Measurements from ENCODE around the gene HES2.
"Not testable (repeated sequence)": the region's sequence is repeated elsewhere in the genome, so short reads cannot be mapped to it uniquely, and the experiment has no call there.

Gene HES2

DNA sequence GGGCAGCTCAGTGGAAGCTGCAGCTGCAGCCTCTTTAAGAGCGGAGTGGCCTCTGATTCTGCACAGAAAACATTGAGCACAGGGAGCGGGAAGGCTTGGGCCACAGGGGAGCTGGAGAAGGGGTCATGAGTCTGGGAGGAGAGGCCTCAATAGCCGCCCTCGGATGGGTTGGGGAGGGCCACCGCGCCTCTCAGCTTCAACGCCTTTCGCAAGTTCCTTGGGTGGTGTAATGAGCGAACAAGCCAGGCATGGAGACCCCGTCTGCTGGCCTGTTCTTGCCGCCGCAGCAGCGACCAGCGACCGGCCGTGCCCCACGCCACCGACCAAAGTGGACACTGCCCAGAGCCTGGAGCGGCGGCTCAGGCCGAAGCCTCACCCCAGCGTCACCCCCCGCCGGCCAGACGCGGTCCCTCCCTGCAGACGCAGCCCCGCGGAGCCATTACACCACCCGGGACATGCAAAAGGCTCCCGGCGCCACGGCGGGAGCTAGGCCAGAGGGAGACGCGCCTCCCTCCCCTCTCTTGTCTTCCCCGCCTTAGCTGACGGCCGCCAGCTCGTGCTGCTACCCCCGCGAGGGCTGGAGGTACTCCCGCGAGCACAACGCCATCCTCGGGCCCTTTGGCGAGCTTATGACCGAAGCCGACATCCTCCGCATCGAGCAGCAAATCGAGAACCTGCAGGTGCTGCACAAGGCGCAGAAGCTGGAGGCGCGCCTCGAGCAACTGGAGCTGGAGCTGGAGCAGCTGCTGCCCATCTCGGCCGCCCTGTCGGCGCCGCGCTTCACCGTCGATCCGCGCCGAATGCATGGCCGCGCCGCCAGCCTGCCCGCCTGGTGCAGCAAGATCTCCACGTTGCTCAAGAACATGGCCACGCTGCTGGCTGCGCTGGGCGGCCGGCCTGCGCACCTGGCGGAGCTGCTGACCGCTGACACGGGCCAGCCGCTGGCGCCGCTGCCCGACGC, 34.5 kb upstream of the HES2 start:
- not testable (repeated sequence) for DNase-seq (ENCODE audit: low read depth)

DNA sequence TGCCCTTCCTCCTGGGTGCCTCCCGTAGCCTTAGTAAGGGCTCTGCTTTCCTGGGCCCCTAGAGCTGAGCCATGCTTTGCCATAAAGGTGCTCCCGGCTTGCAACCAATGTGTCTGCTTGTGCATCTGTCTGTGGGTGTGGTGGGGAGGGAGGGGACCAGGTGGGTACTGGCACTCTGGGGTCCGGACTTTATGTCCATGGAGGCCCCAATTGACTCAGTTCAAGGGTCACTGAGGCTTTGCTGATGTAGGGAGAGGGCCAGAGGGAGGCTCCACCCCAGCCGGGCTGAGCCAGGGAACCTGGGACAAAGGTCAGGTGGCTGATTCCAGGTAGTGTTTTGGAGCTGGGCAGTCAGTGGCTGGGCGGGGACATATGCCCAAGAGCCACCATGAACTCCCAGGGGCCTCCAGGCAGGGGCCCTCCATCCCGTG, 31.2 kb upstream of the HES2 start:
- no peak for DNase-seq (ENCODE audit: low read depth)

- DNase-seq (ENCODE audit: low read depth) = not testable (repeated sequence)
Observed at GRCh38 chr1:6450486-6450885, 30.8 kb upstream of the HES2 start.

DNA sequence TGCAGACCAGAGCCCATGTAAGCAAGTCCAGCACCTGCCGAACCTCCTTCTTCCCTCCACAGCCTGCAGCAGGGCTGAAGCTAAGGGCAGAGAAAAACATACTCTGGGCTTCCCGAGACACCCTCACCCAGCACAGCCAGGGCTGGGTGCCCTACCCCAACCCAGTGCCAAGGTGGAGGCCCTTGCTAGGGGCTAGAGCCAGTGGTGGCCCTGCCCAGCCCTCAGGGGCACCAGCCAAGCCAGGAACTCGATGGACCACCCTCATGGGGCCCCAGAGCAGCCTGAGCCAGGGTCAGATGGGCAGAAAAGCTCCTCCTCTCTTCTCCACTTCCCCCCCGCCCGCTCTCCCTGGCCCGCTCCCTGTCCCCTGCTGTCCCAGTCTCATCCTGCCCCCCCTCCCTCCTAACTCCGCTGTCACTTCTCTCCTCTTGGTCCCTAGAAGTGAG, 30.3 kb upstream of the HES2 start:
- DNase-seq (ENCODE audit: low read depth) = no peak

GRCh38 chr1:6448749-6449631, 29.3 kb upstream of the HES2 start:
- DNase-seq (ENCODE audit: low read depth) = no peak

DNA sequence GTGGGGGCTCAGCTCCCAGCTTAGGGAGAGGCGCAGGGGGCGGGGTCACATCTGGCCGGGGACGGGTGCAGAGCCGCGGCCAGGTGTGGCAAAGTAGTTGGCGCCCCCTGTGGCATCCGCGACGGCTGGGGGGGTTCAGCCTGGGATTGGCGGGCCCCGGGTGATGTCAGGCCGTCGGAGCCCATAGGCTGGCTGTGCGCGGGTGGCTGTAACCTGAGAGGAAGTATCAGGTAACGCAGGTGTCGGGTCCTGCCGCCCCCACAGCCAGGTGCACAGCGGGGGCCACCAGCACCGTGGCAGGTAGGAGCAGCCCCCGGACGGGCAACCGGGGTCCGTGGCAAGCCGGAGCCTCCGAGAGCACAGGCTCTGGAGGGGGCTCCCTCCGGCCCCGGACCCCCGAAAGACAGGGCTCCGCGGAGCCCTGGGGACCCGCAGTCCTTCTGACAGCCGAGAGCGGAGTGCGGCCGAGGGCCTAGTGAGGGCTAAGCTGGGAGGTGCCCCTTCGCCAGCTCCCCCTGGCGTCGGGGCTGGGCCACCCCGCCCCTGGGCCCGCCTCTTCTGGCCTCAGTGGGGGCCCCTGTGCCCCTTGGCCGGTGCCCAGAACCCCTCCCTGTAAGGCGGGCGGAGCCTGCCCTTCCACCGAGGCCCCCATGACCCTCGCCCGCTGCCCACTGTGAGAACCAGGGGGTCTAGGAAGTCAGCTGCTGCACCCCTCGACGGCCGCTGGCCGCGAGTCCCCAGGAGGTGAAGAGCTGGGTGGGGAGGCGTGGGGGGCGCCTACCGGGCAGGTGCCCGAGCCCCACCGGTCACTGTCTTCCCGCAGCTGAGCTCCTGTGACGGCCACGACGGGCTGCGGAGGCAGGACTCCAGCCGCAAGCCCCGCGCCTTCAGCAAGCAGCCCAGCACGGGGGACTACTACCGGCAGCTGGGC, 28.4 kb upstream of the HES2 start:
- DNase-seq (ENCODE audit: low read depth) = no peak

DNA sequence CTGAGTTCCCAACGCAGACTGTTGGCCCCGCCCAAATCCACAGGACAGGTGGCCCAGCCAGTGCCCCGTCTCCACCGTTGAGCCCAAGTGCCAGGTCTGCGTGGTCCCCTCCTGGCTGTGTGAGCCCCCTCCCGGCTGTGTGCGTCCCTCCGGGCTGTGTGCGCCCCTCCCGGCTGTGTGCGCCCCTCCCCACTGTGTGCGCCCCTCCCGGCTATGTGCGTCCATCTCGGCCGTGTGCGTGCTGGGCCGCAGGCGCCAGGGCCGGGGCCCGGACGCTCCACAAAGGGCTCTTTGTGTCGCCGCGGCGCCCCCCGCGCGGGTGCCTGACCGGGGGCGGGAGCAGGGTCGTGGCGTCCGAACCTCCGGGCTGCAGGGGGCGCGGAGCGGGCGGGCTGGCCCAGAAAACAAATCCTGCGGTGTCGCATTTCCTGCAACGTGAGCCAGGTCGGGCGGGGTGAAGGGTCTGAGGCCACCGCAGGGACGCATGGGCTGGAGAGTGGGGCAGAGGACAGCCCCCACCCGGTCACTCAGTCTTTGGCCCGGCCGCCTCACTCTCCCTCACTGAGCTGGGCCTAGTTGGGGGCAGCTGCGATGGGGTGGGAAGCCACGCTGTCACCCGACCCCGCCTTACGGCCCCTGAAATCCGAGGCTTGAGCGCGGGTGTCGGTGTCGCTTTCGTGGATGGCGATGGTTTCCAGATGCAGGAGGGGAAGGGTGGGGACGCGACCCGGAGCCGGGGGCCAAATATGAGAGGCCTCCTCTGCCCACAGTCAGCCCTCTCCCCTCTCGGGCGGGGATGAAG, 27.5 kb upstream of the HES2 start:
- DNase-seq (ENCODE audit: low read depth) = no peak

DNA sequence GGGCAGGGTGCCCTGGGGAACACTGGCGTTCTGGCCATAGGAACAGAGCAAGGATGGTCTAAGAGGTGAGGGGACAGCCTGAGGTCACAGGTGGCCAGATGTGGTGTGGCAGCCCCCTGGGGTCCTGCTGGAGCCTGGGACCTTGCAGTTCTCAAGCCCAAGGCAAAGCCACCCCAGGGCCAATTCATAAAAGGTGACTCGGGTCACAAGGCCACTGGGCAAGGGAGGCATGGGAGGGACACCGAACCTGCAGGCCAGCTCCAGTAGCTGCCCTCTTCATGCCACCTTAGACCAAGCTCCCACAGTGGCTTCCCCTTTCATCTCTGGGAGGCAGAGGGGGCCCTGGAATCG, 26.9 kb upstream of the HES2 start:
- DNase-seq (ENCODE audit: low read depth) = no peak

DNA sequence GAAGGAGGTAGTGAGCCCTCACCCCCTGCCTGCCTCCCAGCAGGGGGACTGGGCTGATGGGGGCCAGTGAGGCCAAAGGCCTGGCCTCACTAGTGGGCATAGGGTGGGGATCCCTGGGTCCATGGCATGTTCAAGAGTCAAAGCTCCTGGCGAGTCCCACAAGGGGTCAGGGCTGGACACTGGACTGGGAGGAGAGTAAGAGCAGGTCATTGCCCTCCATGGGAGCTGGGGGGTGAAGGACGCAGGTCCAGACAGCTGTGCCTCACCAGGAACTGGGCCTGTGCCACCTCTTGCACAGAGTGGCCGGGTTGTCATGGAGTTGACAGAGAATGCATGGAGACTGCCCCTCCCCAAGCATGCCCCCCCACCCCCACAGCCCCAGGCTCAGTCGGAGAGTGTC, 26.2 kb upstream of the HES2 start:
- not testable (repeated sequence) for DNase-seq (ENCODE audit: low read depth)

DNA sequence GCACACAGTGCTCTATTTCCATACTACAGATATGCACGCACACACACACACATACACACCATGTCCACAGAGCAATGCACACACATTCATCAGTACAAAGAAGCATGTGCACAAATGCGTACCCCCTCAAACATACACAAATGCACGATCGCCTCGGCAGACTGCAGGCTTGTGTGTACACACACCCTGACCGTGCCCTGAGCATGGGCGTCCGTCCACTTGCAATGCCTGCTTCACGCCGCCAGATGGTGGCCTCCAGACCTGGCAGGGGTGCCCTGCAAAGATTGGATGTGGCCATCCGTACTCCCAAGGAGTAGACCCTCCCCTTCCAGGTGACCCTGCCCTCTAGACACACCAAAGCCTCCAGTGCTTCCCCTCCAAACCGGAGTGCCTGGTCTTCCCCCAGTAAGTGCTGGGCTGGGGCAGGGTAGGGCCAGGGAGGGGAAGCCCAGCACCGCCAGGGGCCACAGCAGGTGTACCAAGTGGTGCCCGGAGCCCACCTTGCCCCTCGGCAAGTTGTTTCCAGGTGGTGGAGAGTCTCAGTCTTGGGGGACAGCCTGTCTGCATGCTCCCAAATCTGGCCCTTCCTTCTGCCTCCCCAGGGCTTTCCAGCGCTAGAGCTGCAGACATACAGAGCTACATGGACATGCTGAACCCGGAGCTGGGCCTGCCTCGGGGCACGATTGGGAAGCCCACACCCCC, 25.5 kb upstream of the HES2 start:
- no peak for DNase-seq (ENCODE audit: low read depth)

GRCh38 chr1:6444377-6444776, 24.7 kb upstream of the HES2 start:
- no peak for DNase-seq (ENCODE audit: low read depth)

GRCh38 chr1:6443339-6444115, 23.8 kb upstream of the HES2 start:
- no peak for DNase-seq (ENCODE audit: low read depth)

DNA sequence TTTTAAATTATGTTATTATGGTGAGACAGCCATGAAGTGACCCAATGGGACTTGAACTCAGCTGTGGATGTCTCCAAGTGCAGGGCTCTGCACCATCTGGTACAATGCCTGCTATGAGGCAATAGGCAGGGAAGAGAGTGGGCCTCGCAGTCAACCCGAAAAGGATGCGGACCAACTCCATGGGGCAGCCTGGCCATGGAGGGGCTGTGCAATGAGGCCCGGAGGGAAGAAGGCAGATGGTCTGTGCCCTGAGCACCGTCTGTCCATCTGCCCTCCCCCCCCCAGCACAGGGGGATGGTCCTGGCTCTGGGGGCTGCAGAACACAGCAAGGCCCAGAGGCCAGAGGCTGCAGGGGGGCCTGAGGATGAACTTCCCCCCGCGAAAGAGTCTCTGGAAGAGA, 21.9 kb upstream of the HES2 start:
- no peak for DNase-seq (ENCODE audit: low read depth)

DNA sequence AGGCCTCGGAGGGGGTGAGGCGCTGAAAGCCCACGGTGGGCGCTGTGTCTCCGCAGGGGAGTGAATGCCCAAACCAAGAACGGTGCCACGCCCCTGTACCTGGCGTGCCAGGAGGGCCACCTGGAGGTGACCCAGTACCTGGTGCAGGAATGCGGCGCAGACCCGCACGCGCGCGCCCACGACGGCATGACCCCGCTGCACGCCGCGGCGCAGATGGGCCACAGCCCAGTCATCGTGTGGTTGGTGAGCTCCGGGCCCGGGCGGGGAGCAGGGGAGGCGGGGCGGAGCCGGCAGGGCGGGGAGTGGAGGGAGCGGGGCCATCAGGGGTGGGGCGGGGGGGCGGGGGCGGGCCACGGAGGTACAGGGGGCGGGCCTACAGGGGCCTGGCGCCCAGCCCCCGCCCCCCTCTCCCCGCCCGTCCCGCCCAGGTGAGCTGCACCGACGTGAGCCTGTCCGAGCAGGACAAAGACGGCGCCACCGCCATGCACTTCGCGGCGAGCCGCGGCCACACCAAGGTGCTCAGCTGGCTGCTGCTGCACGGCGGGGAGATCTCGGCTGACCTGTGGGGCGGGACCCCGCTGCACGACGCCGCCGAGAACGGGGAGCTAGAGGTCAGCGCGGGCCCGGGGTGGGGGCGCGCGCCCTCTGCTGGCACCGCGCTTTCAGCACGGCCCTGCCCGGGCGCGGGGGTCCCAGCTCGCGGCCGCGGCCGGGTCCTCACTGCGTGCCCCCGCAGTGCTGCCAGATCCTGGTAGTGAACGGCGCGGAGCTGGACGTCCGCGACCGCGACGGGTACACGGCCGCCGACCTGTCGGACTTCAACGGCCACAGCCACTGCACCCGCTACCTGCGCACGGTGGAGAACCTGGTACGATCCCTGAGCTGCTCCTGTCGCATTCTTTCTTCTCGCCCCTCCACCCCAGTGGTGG, 20.7 kb upstream of the HES2 start:
- no peak for DNase-seq (ENCODE audit: low read depth)

- DNase-seq (ENCODE audit: low read depth) = no peak
Observed at GRCh38 chr1:6438047-6438525, 18.4 kb upstream of the HES2 start.

DNA sequence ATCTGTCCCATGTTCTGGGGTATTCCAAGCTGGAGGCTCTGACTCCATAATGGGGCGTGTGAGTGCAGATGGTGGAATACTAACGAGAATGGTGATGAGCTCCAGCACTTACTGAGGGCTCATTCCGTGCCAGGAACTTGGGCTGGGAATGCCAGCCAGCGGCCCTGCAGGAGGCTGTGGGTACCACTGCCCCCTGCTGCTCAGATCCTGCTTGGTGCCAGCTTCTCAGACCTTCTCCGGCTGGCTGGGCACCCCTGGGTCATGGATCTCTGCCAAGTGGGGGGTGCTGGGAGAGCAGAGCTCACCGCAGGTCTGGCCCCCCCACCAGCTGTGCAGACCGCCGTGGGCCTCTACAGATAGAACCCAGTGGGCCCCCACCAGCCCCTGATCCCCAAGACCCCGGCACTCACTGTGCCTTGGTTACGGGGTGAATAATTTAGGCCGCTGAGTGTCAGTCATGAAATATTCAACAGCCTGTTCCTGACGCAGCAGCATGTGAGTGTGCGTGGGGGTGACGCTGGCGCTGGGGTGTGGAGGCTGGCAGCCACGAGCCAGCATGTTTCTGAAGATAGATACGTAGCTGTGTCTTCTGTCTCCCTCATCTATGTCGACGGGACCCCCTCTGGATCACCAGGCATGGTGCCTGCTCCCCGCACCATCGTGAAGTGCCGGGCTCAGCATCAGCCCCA, 17.4 kb upstream of the HES2 start:
- DNase-seq (ENCODE audit: low read depth) = not testable (repeated sequence)

- DNase-seq (ENCODE audit: low read depth) = not testable (repeated sequence)
Observed at GRCh38 chr1:6436277-6436676, 16.6 kb upstream of the HES2 start.

DNA sequence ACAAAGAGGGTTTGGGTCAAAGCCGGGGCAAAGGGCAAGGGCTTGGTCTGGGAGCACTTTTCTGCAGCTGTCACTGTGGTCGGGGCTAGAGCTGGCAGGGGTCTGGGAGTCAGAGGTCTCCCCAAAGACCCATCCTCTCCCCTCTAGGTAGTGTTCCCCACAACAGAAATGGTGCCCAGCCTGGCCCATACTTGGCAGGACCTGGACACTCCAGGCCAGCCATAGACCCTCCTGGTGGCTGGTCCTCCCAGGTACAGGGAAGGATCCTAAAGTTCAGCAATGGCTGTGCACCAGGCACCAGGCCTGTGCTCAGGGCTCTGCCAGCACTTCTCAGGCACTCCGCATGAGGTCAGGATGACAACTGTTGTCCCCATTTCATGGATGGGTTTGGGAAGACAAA, 15.8 kb upstream of the HES2 start:
- DNase-seq (ENCODE audit: low read depth) = no peak

Data from CMK (cell line).